Adipose tissue (tissue), 3 donors: Measurements from ENCODE around the gene RASSF8. TPM values are rescaled to one million over a fixed set of nuclear protein-coding genes. Genes with fewer than 3 reads are reported as not detected.
A peak's percentile ranks its signal among the peaks of the same experiment; 100 is the strongest.

Source experiments
- H3K27ac ChIP-seq: one replicate; pipeline ENCODE4 v1.5.1; 2013; ENCODE audit warnings: low read depth, low read length
- WGBS, 3 donors: extraction: QIAGEN DNeasy Blood & Tissue Kit; methylation state at CpG; one replicate each; pipeline ENCODE4 v1.1.7; 2013; 5-methylcytosine and 5-hydroxymethylcytosine counted together
- polyA plus RNA-seq, 3 donors: library from polyadenylated mRNA; stranded (reverse); fragments of 200-250 nt; gene quantifications; one replicate each; pipeline ENCODE4 v1.2.3, GENCODE V29; 2013
- donor health status: healthy with polysubstance abuse.
- donor health status: Bipolar disorder and iron deficiency.
- donor health status: healthy.

The RASSF8 gene
- polyA plus RNA-seq, 3 donors, result 2.2 to 20.2 (median 6.9) TPM

- 5 to 8% (median 5%) methylated on average over 36 to 60 of the region's 60 CpGs for WGBS, 3 donors
- peak overlapping the region; percentile 28 for H3K27ac ChIP-seq
Measured at GRCh38 chr12:26126340-26127284, 168.1 kb downstream of the RASSF8 start.

GRCh38 chr12:26127404-26127803, 168.9 kb downstream of the RASSF8 start:
- H3K27ac ChIP-seq, result no peak overlapping the region
- WGBS, 3 donors, result 82 to 93% (median 89%) methylated on average over 2 of the region's 2 CpGs

GRCh38 chr12:26128168-26128567, 169.7 kb downstream of the RASSF8 start:
- no peak overlapping the region for H3K27ac ChIP-seq

Other genes starting within 250 kb of the RASSF8 start
- gene BHLHE41, start 166.4 kb downstream of the RASSF8 start, polyA plus RNA-seq, result 10 to 100 TPM in 1 of 3 donors, 1 to 10 TPM in 2; 3.6 to 23.2 (median 4.8) TPM
- 10 to 100 TPM in 1 of 3 donors, 1 to 10 TPM in 2; 1.8 to 13.6 (median 7.3) TPM for gene SSPN, start 236.9 kb downstream of the RASSF8 start, polyA plus RNA-seq